ENCODE data around the gene KCNC3. TPM values are rescaled to one million over a fixed set of nuclear protein-coding genes. Genes with fewer than 3 reads are reported as not detected.

KCNC3 gene
- total RNA-seq, 1 experiment from 2014 or later: 24.6 TPM

DNA sequence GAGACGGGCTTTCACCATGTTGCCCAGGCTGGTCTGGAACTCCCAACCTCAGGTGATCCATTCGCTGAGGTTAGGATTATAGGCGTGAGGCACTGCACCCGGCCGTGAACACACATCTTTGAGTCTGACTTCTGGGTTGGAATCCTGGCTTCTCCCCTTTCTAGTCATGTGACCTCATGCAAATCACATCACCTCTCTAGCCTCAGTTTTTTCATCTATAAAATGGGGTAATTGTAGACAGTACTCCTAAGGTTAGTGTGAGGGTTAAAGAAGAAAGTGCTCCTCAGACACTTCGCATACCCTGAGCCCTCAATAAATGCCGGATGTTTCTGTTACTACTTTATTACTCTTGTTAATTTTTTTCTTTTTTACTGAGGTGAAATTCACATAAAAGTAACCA lies 55.4 kb downstream of the KCNC3 start:
- Mint-ChIP-seq H3K27me3 (ENCODE audit: insufficient read depth, unreplicated experiment) (no peaks in the 10 kb centered on the region), H3K4me1 (ENCODE audit: low read depth, unreplicated experiment) (no peaks in the 10 kb centered on the region), H3K36me3 (ENCODE audit: insufficient read depth, unreplicated experiment) (peaks cover 27% of the 10 kb centered on the region), H3K4me3 (ENCODE audit: unreplicated experiment) (no peak overlapping the region), H3K27ac (ENCODE audit: unreplicated experiment) (no peak overlapping the region), H3K9me3 (ENCODE audit: unreplicated experiment) (no peaks in the 10 kb centered on the region)
- Histone ChIP-seq H3K36me3 (ENCODE audit: control insufficient read depth, insufficient read depth, low read length) (peaks cover 2% of the 10 kb centered on the region), H3K4me3 (ENCODE audit: low read depth, low read length) (no peak overlapping the region), H3K9me3 (no peaks in the 10 kb centered on the region), H3K4me1 (no peaks in the 10 kb centered on the region), H3K27me3 (replicated peaks; ENCODE audit: control insufficient read depth, insufficient read depth, low read length) (no peaks in the 10 kb centered on the region)
- no peak for TF ChIP-seq CTCF (IDR thresholded peaks at IDR 0.05; ENCODE audit: insufficient read depth in 1 of 2, low read depth in 1 of 2, low read length in 1 of 2, severe bottlenecking in 1 of 2, unreplicated experiment in 1 of 2)
- BruUV-seq (replicated peaks): no TSS peak
- ChIA-PET CTCF (no interaction called here), POLR2A (no interaction called here)
- no peak for DNase-seq
- intact Hi-C loops (cut with micrococcal nuclease; ENCODE audit: unreplicated experiment): no loop called here

GRCh38 chr19:50272263-50272897 lies 56.8 kb downstream of the KCNC3 start:
- no peaks in the 10 kb centered on the region for H3K4me1 ChIP-seq
- no peaks in the 10 kb centered on the region; the same call in 1 of the 2 replicates for H3K36me3 ChIP-seq (ENCODE audit: control insufficient read depth, insufficient read depth, low read length)
- no peaks in the 10 kb centered on the region for H3K9me3 ChIP-seq
- Mint-ChIP-seq H3K27ac (ENCODE audit: unreplicated experiment) (no peak overlapping the region), H3K27me3 (ENCODE audit: insufficient read depth, unreplicated experiment) (no peaks in the 10 kb centered on the region), H3K9me3 (ENCODE audit: unreplicated experiment) (no peaks in the 10 kb centered on the region), H3K36me3 (ENCODE audit: insufficient read depth, unreplicated experiment) (peaks cover 29% of the 10 kb centered on the region), H3K4me1 (ENCODE audit: low read depth, unreplicated experiment) (no peaks in the 10 kb centered on the region), H3K4me3 (ENCODE audit: unreplicated experiment) (no peak overlapping the region)
- H3K27me3 ChIP-seq (replicated peaks; ENCODE audit: control insufficient read depth, insufficient read depth, low read length): no peaks in the 10 kb centered on the region
- ChIA-PET POLR2A (interaction anchor here (0.6 kb wide), 1 partner anchor 57 kb away, joined by 4 read pairs; the partner anchor contains the start of gene KCNC3), CTCF (interaction anchor here (0.9 to 1.2 kb wide), 2 partner anchors 35 to 57 kb away, joined by 3 to 4 read pairs; partner anchors contain the start of gene KCNC3)
- BruUV-seq (replicated peaks): no TSS peak
- intact Hi-C loops (cut with micrococcal nuclease; ENCODE audit: unreplicated experiment): no loop called here
- TF ChIP-seq CTCF (IDR thresholded peaks at IDR 0.05; ENCODE audit: insufficient read depth in 1 of 2, low read depth in 1 of 2, low read length in 1 of 2, severe bottlenecking in 1 of 2, unreplicated experiment in 1 of 2): no peak
- no peak for DNase-seq
- H3K4me3 ChIP-seq (ENCODE audit: low read depth, low read length): no peak overlapping the region

GRCh38 chr19:50269653-50270052 lies 59.5 kb downstream of the KCNC3 start:
- no TSS peak for BruUV-seq (replicated peaks)
- H3K4me1 Mint-ChIP-seq (ENCODE audit: low read depth, unreplicated experiment): no peaks in the 10 kb centered on the region
- no peak for TF ChIP-seq CTCF (IDR thresholded peaks at IDR 0.05; ENCODE audit: insufficient read depth in 1 of 2, low read depth in 1 of 2, low read length in 1 of 2, severe bottlenecking in 1 of 2, unreplicated experiment in 1 of 2)
- no peak overlapping the region for H3K27ac Mint-ChIP-seq (ENCODE audit: unreplicated experiment)
- peaks cover 23% of the 10 kb centered on the region for H3K36me3 Mint-ChIP-seq (ENCODE audit: insufficient read depth, unreplicated experiment)
- intact Hi-C loops (cut with micrococcal nuclease; ENCODE audit: unreplicated experiment): no loop called here
- Histone ChIP-seq H3K36me3 (ENCODE audit: control insufficient read depth, insufficient read depth, low read length) (no peaks in the 10 kb centered on the region; the same call in 1 of the 2 replicates), H3K4me1 (no peaks in the 10 kb centered on the region), H3K9me3 (no peaks in the 10 kb centered on the region), H3K27me3 (replicated peaks; ENCODE audit: control insufficient read depth, insufficient read depth, low read length) (no peaks in the 10 kb centered on the region), H3K4me3 (ENCODE audit: low read depth, low read length) (no peak overlapping the region)
- ChIA-PET POLR2A (no interaction called here), CTCF (no interaction called here)
- DNase-seq: no peak
- no peak overlapping the region for H3K4me3 Mint-ChIP-seq (ENCODE audit: unreplicated experiment)
- no peaks in the 10 kb centered on the region for H3K9me3 Mint-ChIP-seq (ENCODE audit: unreplicated experiment)
- no peaks in the 10 kb centered on the region for H3K27me3 Mint-ChIP-seq (ENCODE audit: insufficient read depth, unreplicated experiment)
